ENCODE data around the gene FXYD1.

The FXYD1 gene

GRCh38 chr19:35140962-35141836 lies 2.6 kb downstream of the FXYD1 start:
- no peak for TF ChIP-seq GATA3 (IDR thresholded peaks at IDR 0.05; ENCODE audit: low read depth, low read length)
- TF ChIP-seq GATA2 (IDR thresholded peaks at IDR 0.05; ENCODE audit: low read depth, low read length): no peak

- no peak for TF ChIP-seq GATA3 (IDR thresholded peaks at IDR 0.05; ENCODE audit: low read depth, low read length)
- TF ChIP-seq GATA2 (IDR thresholded peaks at IDR 0.05; ENCODE audit: low read depth, low read length): no peak
Measured at GRCh38 chr19:35141837-35142605, 3.4 kb downstream of the FXYD1 start.

DNA sequence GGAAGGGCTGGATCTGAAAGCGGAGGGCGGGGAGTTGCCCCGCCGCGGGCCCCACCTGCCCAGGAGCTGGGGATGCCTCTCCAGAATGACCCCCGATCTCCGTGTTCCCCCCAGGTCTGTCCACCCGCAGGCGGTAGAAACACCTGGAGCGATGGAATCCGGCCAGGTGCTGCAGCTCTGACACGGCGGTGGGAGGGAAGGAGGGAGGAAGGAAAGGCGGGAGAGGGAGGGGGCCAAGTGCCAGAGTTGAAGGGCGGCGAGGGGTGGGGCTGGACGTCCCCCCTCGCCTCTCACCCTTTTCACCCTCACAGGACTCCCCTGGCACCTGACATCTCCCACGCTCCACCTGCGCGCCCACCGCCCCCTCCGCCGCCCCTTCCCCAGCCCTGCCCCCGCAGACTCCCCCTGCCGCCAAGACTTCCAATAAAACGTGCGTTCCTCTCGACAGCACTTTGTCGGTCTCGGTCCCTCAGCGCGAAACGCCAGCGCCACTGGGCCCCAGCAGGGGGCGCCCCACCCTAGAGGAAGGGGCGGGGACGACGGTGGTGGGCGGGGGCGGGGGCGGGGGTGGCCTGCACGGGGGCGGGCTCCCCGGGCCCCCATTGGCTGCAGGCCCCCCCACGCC lies 4.1 kb downstream of the FXYD1 start:
- TF ChIP-seq GATA2 (IDR thresholded peaks at IDR 0.05; ENCODE audit: low read depth, low read length) (no peak), GATA3 (IDR thresholded peaks at IDR 0.05; ENCODE audit: low read depth, low read length) (no peak)

DNA sequence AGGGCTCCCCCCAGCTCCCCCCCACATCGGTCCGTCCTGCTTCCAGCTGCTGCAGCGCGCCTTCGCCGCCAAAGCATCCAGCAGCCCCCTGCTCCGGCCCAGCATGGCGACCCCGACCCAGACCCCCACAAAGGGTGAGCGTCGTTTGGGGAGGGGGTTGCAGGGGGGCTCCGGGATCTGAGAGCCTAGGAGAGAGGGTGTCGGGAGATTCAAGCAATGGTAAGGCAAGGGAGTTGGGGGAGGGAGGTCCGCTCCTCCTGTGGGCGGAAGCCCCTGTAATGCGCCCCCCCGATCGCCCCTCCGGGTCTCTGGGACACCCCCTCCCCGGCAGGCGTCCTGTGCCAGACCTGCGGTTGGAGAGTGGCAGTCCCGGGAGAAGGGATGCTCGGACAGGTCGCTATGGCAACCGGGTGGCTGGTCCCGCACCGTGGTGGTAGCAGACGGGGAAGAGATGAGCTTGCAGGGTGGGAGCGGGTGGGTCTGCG lies 4.6 kb downstream of the FXYD1 start, which contains the start of gene FXYD7:
FXYD7 (plus strand) TSS at position 25 of the 485 bp plus-strand sequence; CDS start at position 104, 79 bp downstream.
- TF ChIP-seq GATA3 (IDR thresholded peaks at IDR 0.05; ENCODE audit: low read depth, low read length) (no peak), GATA2 (IDR thresholded peaks at IDR 0.05; ENCODE audit: low read depth, low read length) (no peak)

GRCh38 chr19:35143818-35144217 lies 5.2 kb downstream of the FXYD1 start:
- TF ChIP-seq GATA3 (IDR thresholded peaks at IDR 0.05; ENCODE audit: low read depth, low read length) (no peak), GATA2 (IDR thresholded peaks at IDR 0.05; ENCODE audit: low read depth, low read length) (no peak)

GRCh38 chr19:35144259-35144599 lies 5.6 kb downstream of the FXYD1 start:
- TF ChIP-seq GATA3 (IDR thresholded peaks at IDR 0.05; ENCODE audit: low read depth, low read length) (no peak), GATA2 (IDR thresholded peaks at IDR 0.05; ENCODE audit: low read depth, low read length) (no peak)

GRCh38 chr19:35144600-35145436 lies 6.2 kb downstream of the FXYD1 start:
- TF ChIP-seq GATA2 (IDR thresholded peaks at IDR 0.05; ENCODE audit: low read depth, low read length) (no peak), GATA3 (IDR thresholded peaks at IDR 0.05; ENCODE audit: low read depth, low read length) (no peak)

DNA sequence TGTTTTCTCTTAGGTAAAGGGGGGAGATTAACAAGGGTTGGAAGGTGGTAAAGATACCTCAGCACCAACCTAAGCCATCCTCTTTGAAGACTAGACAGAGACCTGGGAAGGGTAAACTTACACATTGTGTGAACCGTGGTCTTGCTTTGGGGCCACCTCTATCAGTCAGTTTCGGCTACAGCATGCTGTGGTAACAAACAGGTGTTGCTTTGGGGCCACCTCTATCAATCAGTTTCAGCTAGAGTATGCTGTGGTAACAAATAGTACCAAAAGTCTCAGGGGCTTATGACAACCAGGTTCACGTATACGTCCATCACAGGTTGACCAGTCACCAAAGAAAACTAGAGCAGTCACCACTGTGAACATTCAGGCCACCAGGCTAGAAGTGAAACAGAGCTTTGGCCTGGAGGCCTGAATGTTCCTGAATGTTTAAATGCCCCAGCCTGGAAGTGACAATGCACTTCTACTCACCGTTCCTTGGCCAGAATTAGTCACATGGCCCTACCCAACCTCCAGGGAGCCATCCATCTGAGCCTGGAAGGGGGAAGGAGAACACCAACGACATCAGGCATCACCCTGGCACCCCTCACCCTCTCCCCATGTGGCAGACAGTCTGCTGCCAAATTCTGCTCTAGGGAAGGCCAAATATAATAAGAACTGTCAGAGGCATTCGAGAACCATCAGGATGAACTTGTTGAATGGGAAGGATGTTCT lies 8.3 kb downstream of the FXYD1 start:
- TF ChIP-seq GATA3 (IDR thresholded peaks at IDR 0.05; ENCODE audit: low read depth, low read length) (no peak), GATA2 (IDR thresholded peaks at IDR 0.05; ENCODE audit: low read depth, low read length) (no peak)

DNA sequence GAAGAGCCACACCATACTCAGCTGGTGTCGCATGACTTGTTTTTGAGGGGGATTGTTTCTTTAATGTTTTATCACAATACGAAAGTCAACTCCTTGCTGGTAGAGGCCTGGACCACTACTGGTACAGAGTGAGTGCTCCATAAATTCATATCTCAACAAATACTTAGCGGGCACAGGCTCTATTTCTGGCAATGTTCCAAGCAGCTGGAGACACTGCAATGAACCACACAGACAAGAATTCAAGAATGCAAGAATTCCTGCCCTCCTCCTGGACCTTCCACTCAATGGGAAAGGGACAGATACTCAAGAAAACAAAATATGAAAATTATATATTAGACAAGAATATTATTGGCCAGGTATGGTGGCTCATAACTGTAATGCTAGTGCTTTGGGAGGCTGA lies 10.8 kb downstream of the FXYD1 start:
- TF ChIP-seq GATA3 (IDR thresholded peaks at IDR 0.05; ENCODE audit: low read depth, low read length) (no peak), GATA2 (IDR thresholded peaks at IDR 0.05; ENCODE audit: low read depth, low read length) (no peak)

DNA sequence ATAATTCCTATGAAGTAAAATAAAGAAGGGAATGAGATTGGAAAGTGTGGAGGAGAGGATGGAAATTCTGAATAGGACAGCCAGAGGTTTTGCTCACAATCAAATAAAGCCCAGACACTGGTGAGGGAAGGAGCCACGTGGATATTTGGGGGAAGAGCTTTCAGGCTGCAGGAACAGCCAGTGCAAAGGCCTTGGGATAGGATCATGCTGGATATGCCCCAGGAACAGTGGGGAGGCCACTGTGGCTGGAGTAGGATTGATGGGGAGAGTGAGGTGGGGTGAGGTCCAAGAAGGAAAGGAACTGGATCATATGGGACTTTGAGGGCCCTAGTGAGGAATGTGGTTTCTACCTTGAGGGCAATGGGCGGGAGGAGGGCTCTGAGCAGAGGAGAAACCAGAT lies 11.8 kb downstream of the FXYD1 start:
- TF ChIP-seq GATA2 (IDR thresholded peaks at IDR 0.05; ENCODE audit: low read depth, low read length) (no peak), GATA3 (IDR thresholded peaks at IDR 0.05; ENCODE audit: low read depth, low read length) (no peak)

- TF ChIP-seq GATA2 (IDR thresholded peaks at IDR 0.05; ENCODE audit: low read depth, low read length) (no peak), GATA3 (IDR thresholded peaks at IDR 0.05; ENCODE audit: low read depth, low read length) (no peak)
Measured at GRCh38 chr19:35151273-35152065, 12.8 kb downstream of the FXYD1 start.
